T-helper 17 cell (primary cell): ENCODE measurements around the gene THOC7. TPM values are rescaled to one million over a fixed set of nuclear protein-coding genes. Genes with fewer than 3 reads are reported as not detected.

Source experiments
- ATAC-seq: fragments of 150-1000 bp; cut with Tn5 transposase; 2 replicates; pipeline ENCODE4 v1.10.0; 2021; ENCODE audit warnings: mild to moderate bottlenecking, moderate library complexity
- DNase-seq, 3 donors: peaks; one replicate each; pipeline versions ENCODE4 v3.0.0 to v3.0.0-alpha.2; 2020 to 2021
- H3K9me3 ChIP-seq: one replicate; pipeline ENCODE4 v1.7.0; 2013; ENCODE audit warnings: low read length, mild to moderate bottlenecking; ENCODE audit not compliant: control insufficient read depth, poor library complexity, severe bottlenecking
- H3K27ac Mint-ChIP-seq: one replicate; pipeline ENCODE4 v1.8.0; 2022; ENCODE audit warnings: mild to moderate bottlenecking, moderate library complexity, mixed read lengths
- H3K27me3 Mint-ChIP-seq: one replicate; pipeline ENCODE4 v1.8.0; 2022; ENCODE audit warnings: mixed read lengths
- H3K36me3 Mint-ChIP-seq: one replicate; pipeline ENCODE4 v1.8.0; 2022; ENCODE audit warnings: low read depth, mixed read lengths
- H3K4me1 Mint-ChIP-seq: one replicate; pipeline ENCODE4 v1.8.0; 2022; ENCODE audit warnings: mild to moderate bottlenecking, mixed read lengths
- H3K4me3 Mint-ChIP-seq: one replicate; pipeline ENCODE4 v1.8.0; 2022; ENCODE audit warnings: mild to moderate bottlenecking, moderate library complexity, mixed read lengths
- total RNA-seq, 4 donors: library from RNA in 2 of 4; stranded (reverse) in 2 of 4; gene quantifications; one replicate each; pipeline ENCODE4 v1.2.3 and lab custom pipeline; 2022 to 2026

Gene THOC7
- total RNA-seq, 2 donors from 2014 or later: 29.9 to 36.6 TPM

GRCh38 chr3:63900010-63900409 lies 36.4 kb upstream of the THOC7 start:
- H3K9me3 ChIP-seq: no peaks in the 10 kb centered on the region
- Mint-ChIP-seq H3K4me3 (no peak overlapping the region), H3K27me3 (no peaks in the 10 kb centered on the region), H3K27ac (peak overlapping the region; percentile 64), H3K4me1 (peaks cover 18% of the 10 kb centered on the region), H3K36me3 (peaks cover 7% of the 10 kb centered on the region)
- DNase-seq (no peak), ATAC-seq (no peak)

GRCh38 chr3:63896332-63897030 lies 32.9 kb upstream of the THOC7 start:
- Mint-ChIP-seq H3K36me3 (peaks cover 7% of the 10 kb centered on the region), H3K4me1 (peaks cover 39% of the 10 kb centered on the region), H3K27me3 (no peaks in the 10 kb centered on the region), H3K27ac (peak overlapping the region; percentile 85), H3K4me3 (no peak overlapping the region)
- DNase-seq: no peak
- ATAC-seq: no peak
- H3K9me3 ChIP-seq: no peaks in the 10 kb centered on the region

DNA sequence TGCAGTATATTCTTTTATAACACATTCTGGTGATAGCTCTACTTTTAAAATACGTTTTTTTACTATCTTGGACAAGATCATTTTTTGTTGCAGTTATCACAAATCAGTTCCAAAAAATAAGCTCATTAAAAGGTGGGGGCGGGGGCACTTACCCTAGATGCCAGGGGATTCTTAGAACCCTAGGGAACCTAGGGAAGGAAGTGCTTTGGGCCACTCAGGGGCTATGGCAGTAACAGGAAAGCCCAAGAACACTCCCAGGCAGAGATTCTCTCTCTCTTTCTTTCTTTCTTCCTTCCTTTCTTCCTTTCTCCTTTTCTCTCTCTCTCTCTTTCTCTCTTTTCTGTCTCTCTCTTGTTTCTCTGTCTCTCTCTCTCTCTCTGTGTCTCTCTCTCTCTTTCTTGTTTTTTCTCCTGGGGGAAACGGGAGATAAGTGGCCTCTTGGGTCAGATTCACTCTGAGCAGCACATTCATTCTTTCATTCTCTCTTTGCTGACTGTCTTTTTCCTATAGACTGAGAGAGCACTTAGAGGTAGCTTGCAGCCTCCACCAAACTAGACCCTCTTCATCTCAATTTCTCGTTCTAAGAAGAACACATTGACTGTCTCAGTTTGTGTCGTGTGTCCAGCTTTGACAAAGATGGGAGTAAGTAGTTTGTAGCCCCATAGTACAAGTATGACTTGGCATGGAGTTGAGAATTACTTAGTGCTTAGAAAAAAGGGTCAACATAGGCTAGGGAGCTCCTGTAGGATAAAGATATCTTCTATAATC lies 32.0 kb upstream of the THOC7 start:
- ATAC-seq: no peak
- peaks cover 39% of the 10 kb centered on the region for H3K4me1 Mint-ChIP-seq

DNA sequence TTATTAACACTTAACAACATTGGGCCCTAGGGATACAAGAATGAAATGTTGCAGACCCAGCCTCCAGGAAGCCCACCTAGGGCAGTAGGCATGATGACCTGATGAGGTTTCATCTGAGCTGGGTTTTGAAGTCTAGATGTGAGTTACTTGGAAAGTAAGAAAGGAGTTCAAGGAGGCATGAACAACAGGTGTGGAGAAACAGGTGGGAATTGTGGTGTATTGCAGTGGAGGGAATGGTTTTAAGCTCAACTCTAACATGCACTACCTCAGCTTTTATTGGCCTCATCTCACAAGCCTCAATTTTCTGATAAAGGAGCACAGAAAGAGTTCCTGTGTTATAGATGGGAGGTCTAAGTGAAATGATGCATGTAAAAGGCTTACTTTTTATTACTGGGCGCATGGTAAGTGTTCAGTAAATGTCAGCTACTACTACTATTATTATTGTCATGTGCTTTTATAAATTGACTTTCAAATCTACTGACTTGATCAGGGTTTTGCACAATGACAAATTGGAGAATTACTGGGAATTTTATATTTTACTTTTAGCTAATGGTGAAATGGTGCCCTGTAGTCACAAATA lies 29.3 kb upstream of the THOC7 start:
- Mint-ChIP-seq H3K4me3 (no peak overlapping the region), H3K27me3 (no peaks in the 10 kb centered on the region), H3K4me1 (peaks cover 37% of the 10 kb centered on the region), H3K27ac (no peak overlapping the region), H3K36me3 (no peaks in the 10 kb centered on the region)
- ATAC-seq: no peak
- H3K9me3 ChIP-seq: no peaks in the 10 kb centered on the region
- DNase-seq: no peak

More for the DNA sequence above, 32.0 kb upstream of the THOC7 start:
- Mint-ChIP-seq H3K4me3 (no peak overlapping the region), H3K27ac (peak overlapping the region; percentile 90), H3K27me3 (no peaks in the 10 kb centered on the region), H3K36me3 (peaks cover 4% of the 10 kb centered on the region)
- no peaks in the 10 kb centered on the region for H3K9me3 ChIP-seq
- DNase-seq: no peak

GRCh38 chr3:63891518-63891917 lies 27.9 kb upstream of the THOC7 start:
- peak overlapping the region; percentile 21 for H3K27ac Mint-ChIP-seq
- H3K9me3 ChIP-seq: no peaks in the 10 kb centered on the region
- H3K4me1 Mint-ChIP-seq: peaks cover 40% of the 10 kb centered on the region
- no peaks in the 10 kb centered on the region for H3K27me3 Mint-ChIP-seq
- ATAC-seq (no peak), DNase-seq (no peak)
- no peak overlapping the region for H3K4me3 Mint-ChIP-seq
- no peaks in the 10 kb centered on the region for H3K36me3 Mint-ChIP-seq

GRCh38 chr3:63886858-63887257 lies 23.3 kb upstream of the THOC7 start:
- DNase-seq (no peak), ATAC-seq (no peak)
- no peaks in the 10 kb centered on the region for H3K36me3 Mint-ChIP-seq
- no peak overlapping the region for H3K4me3 Mint-ChIP-seq
- peak overlapping the region; percentile 32 for H3K27ac Mint-ChIP-seq
- peaks cover 23% of the 10 kb centered on the region for H3K4me1 Mint-ChIP-seq
- no peaks in the 10 kb centered on the region for H3K9me3 ChIP-seq
- H3K27me3 Mint-ChIP-seq: no peaks in the 10 kb centered on the region

GRCh38 chr3:63880653-63881052 lies 17.0 kb upstream of the THOC7 start:
- Mint-ChIP-seq H3K4me3 (no peak overlapping the region), H3K27me3 (no peaks in the 10 kb centered on the region), H3K27ac (no peak overlapping the region), H3K4me1 (peaks cover 44% of the 10 kb centered on the region), H3K36me3 (peaks cover 3% of the 10 kb centered on the region)
- DNase-seq (no peak), ATAC-seq (no peak)
- H3K9me3 ChIP-seq: no peaks in the 10 kb centered on the region

GRCh38 chr3:63878394-63879060 lies 14.9 kb upstream of the THOC7 start:
- Mint-ChIP-seq H3K4me1 (peaks cover 47% of the 10 kb centered on the region), H3K27me3 (no peaks in the 10 kb centered on the region), H3K27ac (peak overlapping the region; percentile 49), H3K4me3 (peak overlapping the region; percentile 25), H3K36me3 (peaks cover 3% of the 10 kb centered on the region)
- DNase-seq (no peak), ATAC-seq (peak; percentile 42)
- H3K9me3 ChIP-seq: no peaks in the 10 kb centered on the region

DNA sequence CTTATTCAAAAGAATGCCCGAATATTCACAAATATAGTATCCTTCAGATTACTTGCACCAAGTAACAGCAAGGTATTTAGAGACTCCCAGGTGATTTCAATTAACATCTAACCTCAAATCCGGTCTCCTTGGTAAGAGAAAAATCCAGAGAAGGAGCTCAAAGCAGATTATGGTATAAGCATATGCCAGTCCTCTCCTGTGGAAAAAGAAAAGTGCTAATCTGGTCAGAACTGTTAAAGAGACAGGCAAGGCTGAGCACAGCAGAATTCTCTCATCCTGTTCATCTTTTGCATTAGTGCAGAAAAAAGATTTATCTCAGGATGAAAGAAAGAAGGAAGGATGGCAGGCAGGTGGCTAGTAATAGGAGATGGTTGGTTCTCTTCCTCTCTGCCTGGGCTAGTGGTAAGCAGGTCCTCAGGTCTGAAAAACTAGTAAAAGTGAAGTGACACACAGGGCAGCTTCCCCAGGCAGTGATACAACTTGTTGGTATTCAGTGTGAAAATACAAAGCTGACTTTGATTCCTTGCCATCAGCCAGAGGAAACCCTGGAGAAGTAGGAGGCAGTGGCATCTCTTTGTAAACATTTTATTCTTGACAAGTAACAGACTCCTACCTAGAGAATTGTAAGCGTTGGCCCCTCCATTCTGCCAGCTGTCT lies 14.3 kb upstream of the THOC7 start:
- ATAC-seq (no peak), DNase-seq (no peak)
- H3K27ac Mint-ChIP-seq: peak overlapping the region; percentile 49
- peaks cover 3% of the 10 kb centered on the region for H3K36me3 Mint-ChIP-seq
- H3K4me1 Mint-ChIP-seq: peaks cover 47% of the 10 kb centered on the region
- H3K27me3 Mint-ChIP-seq: no peaks in the 10 kb centered on the region
- H3K9me3 ChIP-seq: no peaks in the 10 kb centered on the region
- peak overlapping the region; percentile 12 for H3K4me3 Mint-ChIP-seq

DNA sequence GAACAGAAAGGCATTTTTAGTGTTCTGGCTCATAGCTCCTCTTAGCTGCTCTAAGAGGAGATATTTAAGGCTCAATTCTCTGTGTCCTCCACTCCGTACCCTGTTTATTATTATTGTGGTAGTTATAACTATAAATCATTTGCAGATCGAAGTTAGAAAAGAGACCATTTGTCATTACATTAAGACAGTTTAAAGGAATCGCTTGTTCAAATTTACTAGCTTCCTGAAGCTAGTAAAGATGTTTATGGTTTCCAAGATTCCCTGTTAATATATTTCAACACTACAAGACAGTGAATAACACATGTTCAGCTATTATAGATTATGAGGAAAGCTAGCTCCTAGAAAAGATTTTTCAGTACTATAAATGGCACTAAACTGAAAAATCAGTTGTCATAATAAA lies 12.7 kb upstream of the THOC7 start:
- Mint-ChIP-seq H3K36me3 (peaks cover 3% of the 10 kb centered on the region), H3K4me3 (no peak overlapping the region), H3K27me3 (no peaks in the 10 kb centered on the region), H3K4me1 (peaks cover 47% of the 10 kb centered on the region), H3K27ac (peak overlapping the region; percentile 65)
- no peak for ATAC-seq
- DNase-seq: no peak
- H3K9me3 ChIP-seq: no peaks in the 10 kb centered on the region

GRCh38 chr3:63875510-63875909 lies 11.9 kb upstream of the THOC7 start:
- H3K36me3 Mint-ChIP-seq: peaks cover 1% of the 10 kb centered on the region
- no peak for DNase-seq
- ATAC-seq: no peak
- H3K4me3 Mint-ChIP-seq: no peak overlapping the region
- H3K27ac Mint-ChIP-seq: peak overlapping the region; percentile 65
- H3K4me1 Mint-ChIP-seq: peaks cover 47% of the 10 kb centered on the region
- H3K27me3 Mint-ChIP-seq: no peaks in the 10 kb centered on the region
- no peaks in the 10 kb centered on the region for H3K9me3 ChIP-seq

DNA sequence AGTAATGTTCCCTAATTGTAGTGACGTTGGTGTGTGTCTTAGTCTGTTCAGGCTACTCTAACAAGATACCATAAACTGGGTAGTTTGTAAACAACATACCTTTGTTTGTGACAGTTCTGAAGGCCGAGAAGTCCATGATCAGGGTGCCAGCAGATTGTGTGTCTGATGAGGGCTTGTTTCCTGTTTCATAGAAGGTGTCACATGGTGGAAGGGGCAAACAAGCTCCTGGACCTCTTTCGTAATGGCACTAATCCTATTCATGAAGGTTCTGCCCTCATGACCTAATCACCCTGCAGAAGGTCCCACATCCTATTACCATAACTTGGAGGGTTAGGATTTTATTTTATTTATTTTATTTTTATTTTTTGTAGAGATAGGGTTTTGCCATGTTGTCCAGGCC lies 11.2 kb upstream of the THOC7 start:
- no peaks in the 10 kb centered on the region for H3K9me3 ChIP-seq
- peaks cover 42% of the 10 kb centered on the region for H3K4me1 Mint-ChIP-seq
- no peak overlapping the region for H3K27ac Mint-ChIP-seq
- H3K36me3 Mint-ChIP-seq: no peaks in the 10 kb centered on the region
- H3K27me3 Mint-ChIP-seq: no peaks in the 10 kb centered on the region
- no peak for ATAC-seq
- DNase-seq: no peak
- no peak overlapping the region for H3K4me3 Mint-ChIP-seq
